Right lobe of liver (tissue), 4 donors: Measurements from ENCODE around the gene MYO3B.

Experiments
- CTCF ChIP-seq, 4 donors: fragments of 200-600 bp in 3 of 4; fragments of 450-650 bp in 1 of 4; IDR thresholded peaks; one replicate each; pipeline versions ENCODE4 v1.5.1 to v1.8.0; 2016 to 2022; ENCODE audit warnings: antibody characterized with exemption in 4 of 4, mild to moderate bottlenecking in 2 of 4
- POLR2A ChIP-seq: fragments of 450-650 bp; IDR thresholded peaks from one replicate; pipeline ENCODE4 v1.6.1; 2017; ENCODE audit warnings: antibody characterized with exemption, mild to moderate bottlenecking
- donor health status: DM: no; HTN: no; CAD: no.
- donor health status: DM: no; HTN: no; CAD: no.
- donor health status: DM: no; HTN: yes; CAD: no.

DNA sequence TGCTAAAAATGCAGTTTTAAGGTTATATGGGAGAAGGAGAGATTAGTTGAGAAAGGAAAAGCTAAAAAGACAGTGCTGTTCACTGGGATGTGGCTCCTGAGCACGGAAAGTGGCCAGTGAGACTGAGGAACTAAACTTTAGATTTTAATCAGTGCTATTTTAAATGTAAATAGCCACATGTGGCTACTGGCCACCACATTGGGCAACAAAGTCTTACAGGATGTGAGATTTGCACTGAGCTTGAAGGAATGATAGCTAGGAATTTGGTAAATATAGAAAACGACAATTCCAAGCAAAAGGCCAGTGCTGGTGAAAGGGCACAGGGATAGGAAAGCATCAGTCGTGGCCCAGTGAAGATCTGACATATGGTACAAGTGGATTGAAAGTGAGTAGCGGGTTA lies 523.1 kb downstream of the MYO3B start:
- TF ChIP-seq CTCF (IDR thresholded peaks at IDR 0.05): no peak
- no peak for TF ChIP-seq POLR2A
